LNCaP clone FGC (cell line): ENCODE data around the gene KRIT1.
"Not testable (repeated sequence)": the region's sequence is repeated elsewhere in the genome, so short reads cannot be mapped to it uniquely, and the experiment has no call there.

Experiments
- DNase-seq: peaks from one replicate; pipeline ENCODE4 v3.0.0-alpha.2; 2011; ENCODE audit warnings: low read depth
- H3K4me3 ChIP-seq: 2 replicates; pipeline ENCODE4 v1.5.1; 2011; ENCODE audit warnings: mild to moderate bottlenecking, low read depth, low read length, control low read depth
- CTCF ChIP-seq: IDR thresholded peaks from 2 replicates; pipeline ENCODE4 v1.5.1; 2012; ENCODE audit warnings: mild to moderate bottlenecking; ENCODE audit not compliant: control insufficient read depth, insufficient read depth; ENCODE audit errors: extremely low read depth

Gene KRIT1

DNA sequence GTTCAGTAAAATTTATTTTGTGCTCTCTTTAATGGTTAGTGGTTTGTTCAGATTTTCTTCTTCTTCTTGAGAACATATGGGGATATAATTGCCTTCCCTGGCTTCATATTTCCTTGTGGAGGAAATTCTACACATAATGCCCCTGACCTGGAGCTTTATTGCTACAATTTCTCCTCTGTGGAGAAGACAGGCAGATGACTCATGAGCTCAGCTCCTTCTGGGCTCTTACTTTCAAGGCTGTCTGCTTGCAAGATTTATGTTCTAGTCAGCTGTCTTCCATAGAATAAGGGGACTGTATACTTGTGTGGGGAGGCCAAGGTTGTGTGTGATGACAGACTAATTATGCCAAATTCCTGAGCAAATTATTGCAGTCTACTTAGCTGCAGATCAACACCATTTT, 68.4 kb downstream of the KRIT1 start:
- no peak for DNase-seq
- TF ChIP-seq CTCF = no peak
- H3K4me3 ChIP-seq = no peak overlapping the region

GRCh38 chr7:92169529-92169928, 76.2 kb downstream of the KRIT1 start:
- not testable (repeated sequence) for DNase-seq

DNA sequence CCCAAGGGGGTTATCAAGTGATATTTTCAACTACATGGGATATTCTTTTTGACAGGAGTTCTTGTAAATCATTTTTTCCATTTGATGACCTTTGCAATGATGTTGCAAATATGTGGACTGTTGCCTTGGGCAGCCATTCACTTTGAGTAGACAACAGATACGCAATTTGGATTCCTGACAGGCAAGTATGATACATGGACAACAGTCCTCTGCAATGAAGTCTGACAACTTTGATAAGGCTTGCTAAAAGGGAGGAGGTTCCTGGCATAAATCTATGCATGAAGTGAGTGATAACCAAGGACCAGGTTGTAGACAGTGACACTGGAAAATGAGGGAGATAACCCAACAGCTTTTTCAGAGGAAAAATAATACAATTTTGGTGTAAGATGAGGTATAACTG, 84.4 kb downstream of the KRIT1 start:
- TF ChIP-seq CTCF = no peak
- no peak overlapping the region for H3K4me3 ChIP-seq
- DNase-seq = no peak

More at GRCh38 chr7:92169529-92169928, 76.2 kb downstream of the KRIT1 start:
- H3K4me3 ChIP-seq = not testable (repeated sequence)

- no peak for TF ChIP-seq CTCF
- H3K4me3 ChIP-seq = no peak overlapping the region
- DNase-seq = no peak
Observed at GRCh38 chr7:92158660-92159575, 86.8 kb downstream of the KRIT1 start.

DNA sequence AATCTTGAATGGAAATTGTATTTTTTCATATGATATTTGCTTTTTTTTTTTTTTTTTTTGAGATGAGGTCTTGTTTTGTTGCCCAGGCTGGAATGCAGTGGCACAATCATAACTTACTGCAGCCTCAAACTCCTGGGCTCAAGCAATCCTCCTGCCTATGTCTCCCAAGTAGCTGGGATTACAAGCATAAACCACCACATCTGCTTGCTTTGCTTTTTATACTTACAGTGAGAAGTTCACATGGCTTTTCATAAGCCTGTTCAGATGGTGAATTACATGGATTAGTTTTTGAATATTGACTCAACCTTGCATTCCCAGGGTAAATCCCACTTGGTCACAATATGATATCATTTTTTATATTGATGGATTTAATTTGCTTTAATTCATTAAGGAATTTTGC, 88.7 kb downstream of the KRIT1 start:
- no peak overlapping the region for H3K4me3 ChIP-seq
- TF ChIP-seq CTCF = no peak
- DNase-seq = no peak

DNA sequence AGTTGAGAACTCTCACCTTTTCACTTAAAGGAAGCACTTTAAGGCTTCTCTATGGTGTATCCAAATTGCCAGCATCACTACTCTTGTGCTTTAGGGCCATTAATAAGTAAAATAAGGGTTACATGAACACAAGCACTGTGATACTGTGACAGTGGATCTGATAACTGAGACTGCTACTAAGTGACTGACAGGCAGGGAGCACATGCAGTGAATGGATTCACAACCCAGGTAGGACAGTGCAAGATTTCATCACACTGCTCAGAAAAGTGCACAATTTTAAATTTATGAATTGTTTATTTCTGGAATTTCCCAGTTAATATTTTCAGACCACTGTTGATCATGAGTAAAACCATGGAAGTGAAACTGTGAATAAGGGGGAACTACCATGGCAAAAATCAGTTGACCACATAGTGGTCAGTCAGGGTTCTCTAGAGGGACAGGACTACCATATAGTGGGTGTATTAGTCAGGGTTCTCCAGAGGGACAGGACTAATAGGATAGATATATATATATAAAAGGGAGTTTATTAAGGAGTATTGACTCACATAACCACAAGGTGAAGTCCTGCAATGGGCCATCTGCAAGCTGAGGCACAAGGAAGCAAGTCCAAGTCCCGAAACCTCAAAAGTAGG, 90.5 kb downstream of the KRIT1 start:
- no peak for TF ChIP-seq CTCF
- no peak for DNase-seq
- H3K4me3 ChIP-seq = no peak overlapping the region

DNA sequence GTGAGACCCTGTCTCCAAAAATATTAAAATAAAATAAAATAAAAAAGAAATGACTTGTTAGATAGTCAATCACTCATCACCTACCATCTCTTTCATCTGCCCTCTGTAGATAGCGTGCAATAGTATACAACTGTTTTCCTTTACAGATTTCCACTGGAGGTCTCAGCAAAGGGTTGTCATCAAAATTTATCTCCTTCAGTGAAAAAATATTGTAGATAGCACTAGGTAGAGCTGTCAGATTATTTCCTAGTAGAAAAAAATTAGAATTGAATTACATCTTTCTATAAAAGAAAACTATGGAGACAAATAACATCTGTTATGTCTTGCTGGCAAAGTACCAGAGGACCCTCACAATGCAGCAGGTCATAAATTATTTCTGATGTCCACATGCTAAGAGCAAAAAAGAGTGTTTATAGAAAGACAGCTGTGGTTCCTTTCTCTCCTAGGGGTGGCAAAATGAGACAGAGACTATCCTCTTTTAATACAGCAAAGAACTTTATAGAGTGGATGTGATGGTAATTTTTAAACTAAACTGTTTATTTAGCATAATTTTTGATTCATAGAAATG, 95.2 kb downstream of the KRIT1 start:
- no peak for DNase-seq
- TF ChIP-seq CTCF = no peak
- H3K4me3 ChIP-seq = no peak overlapping the region
